GM18858 (cell line): ENCODE results near the gene CORO7.
A peak's percentile ranks its signal among the peaks of the same experiment; 100 is the strongest.

Experiments used
- ATAC-seq: cut with Tn5 transposase; IDR thresholded peaks from one replicate; pipeline ENCODE4 v1.9.1; 2021; ENCODE audit not compliant: unreplicated experiment

Gene CORO7

DNA sequence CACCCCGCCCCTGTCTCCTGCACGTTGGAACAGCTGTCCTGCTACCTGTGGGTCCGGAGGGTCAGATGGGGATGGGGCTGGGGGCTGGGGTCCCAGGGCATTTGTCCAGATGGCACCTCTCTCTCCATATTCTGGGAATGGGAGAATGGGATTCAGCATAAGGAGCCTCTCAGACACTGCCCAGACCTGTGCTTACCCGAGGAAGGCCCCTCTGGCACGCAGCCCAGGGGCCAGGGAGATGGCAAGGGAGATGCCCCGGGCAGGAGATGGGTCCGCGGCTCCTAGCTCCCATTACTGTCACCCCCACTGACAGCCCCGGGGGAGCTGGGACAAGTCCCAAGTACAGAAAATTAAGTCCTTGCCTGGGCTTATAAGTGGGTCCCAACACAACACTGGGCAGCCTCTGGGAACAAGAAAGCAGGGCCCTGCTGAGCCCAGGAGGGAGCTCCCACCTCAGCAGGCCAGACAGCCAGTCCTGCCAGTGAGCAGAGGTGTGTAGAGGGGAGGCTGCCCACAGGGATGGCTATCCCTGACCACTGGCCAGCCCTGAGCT is 43.0 kb downstream of the CORO7 start:
- ATAC-seq: no peak

DNA sequence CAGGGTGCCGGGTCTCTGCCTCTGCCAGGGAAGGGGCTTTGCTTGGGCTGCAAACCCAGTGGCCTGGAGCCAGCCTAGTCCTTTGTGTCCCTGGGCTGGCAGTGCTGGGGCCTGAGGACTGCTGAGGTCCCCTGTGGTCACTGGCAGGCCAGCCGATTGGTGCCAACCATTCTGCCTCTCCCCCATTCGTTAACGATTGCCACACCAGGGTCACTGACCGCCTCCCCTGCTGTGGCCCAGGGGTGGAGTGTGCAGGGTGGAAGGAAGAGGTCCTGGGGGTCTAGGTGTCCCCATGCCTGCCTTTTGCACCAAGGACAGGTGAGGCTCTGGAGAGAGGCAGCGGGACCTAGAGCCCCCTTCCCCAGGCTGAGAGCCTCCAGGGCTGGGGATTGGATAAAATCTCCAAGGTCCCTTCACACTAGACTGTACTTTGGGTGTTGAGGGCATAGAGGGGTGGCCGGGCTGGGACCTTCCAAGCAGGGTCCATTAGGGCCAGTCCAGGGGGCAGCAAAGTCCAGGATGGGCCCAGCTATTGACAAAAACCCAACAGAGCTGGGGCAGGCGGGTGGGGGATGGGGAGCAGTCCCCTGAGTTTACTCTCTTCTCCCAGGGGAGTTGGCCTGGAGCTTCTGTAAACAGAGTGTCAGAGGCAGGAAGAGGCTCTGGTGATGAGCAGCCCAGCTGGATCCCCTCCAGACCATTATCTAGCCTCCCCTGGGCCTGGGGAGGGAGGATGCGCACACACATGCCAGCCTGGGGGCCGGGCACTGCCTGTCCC is 43.6 kb downstream of the CORO7 start:
- no peak for ATAC-seq

DNA sequence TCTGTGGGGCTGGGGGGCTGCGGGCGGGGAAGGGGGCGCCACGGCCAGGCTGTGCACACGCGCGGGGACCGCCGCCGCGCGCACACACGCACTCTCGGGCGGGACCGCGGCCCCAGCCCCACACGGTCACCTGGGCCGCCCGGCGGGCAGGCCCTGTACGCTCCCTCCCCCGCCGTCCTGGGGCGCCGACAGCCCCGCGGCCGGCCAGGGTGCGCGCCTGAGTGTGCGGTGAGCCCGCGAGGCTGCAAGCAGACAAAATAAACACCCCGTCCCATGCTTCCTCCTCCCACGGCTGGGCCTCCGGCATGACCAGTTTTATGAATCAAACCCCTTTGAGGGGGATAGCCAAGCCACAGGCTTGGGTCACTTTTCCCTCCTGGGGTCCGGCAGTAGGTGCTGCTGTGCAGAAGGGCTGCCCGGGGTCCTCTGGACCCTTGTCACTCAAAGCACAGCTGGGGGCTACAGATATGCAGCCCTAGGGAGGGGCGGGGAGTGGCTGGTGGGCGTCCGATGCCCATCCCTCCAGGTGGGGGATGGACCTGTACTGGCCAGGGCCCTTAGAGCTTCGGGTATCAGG is 44.3 kb downstream of the CORO7 start:
- ATAC-seq: no peak

DNA sequence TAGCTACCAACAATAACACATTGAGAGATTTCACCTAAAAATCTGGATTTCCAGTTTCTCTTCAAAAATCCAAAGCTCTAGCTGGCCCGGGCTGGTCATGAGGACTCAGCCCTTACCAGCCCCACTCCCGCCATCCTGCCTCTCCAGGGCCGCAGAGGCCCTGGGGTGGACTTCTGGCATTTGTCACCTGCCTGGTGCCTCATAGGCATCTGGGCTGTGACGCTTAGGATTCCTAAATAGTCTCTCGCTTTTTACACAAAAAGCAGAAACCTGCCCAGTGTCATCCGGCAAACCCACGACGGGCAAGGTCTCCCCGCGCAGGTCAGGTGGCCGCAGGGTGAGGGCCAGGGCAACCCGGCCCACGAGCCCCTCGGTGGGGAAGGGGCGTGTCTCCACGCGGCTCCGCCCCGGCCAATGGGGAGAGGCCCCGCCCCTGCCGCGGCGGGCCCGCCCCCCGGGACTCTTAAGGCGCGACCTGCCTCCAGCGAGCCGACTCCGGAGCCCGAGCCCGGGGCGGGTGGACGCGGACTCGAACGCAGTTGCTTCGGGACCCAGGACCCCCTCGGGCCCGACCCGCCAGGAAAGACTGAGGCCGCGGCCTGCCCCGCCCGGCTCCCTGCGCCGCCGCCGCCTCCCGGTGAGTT is 44.9 kb downstream of the CORO7 start, which contains the start of gene VASN:
TSS of gene VASN (plus strand) at position 492 of the 644 bp plus-strand sequence. CDS start 9,030 bp downstream, outside the sequence.
- no peak for ATAC-seq

DNA sequence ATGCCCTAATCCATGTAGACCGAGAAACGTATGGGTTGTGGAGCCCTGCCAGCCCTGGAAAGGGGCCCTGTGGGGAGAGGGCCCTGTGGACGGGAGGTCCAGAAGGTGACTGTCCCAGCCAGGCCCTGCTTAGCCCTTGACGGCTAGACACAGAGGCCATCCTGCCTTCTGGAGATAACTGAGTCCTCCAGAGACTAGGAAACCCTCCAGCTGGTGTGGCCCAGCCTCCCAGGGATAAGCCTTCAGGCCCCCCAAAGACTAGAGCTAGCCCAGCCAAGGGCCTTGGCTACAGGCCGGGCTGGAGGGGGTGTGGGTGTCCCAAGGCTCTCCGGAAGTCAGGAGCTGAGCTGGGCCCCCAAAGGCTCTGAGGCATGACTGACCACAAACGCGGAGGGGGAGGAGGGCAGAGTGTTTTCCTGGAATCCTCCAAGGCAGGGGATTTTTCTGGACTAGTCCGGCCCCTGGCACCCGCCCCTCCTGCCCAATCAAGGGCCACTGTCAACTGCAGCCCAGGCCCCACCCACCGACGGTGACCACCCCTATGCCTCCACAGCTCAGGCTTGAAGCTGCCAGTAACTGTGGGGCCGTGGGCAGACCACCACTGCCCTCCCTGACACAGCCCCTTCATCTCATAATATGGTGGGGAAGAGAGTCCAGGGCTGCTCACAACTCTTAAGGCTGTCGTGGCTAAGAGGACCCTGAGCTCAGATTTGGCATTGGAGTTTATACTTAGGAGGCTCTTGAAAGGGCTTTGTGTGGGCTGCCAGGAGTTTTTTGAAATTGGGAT is 45.6 kb downstream of the CORO7 start:
- no peak for ATAC-seq

DNA sequence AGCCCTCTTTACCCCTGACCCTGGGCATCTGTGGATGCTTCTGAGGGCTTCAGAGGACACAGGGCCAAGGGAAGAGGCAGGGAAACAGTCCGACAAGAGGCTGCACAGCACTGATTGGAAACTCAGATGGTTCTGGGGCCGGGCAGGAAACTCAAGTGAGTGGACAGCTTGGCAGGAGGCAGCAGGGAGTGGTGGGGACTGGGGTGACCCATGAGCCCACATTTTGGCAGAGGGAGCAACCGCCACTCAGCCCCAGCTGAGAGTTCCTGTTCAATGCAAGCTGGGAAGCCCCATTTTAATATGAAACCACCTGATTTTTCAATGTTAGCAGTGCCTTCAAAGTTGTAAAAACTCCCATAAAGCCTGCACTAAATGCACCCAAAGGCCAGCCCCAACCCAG is 46.2 kb downstream of the CORO7 start:
- ATAC-seq: no peak

DNA sequence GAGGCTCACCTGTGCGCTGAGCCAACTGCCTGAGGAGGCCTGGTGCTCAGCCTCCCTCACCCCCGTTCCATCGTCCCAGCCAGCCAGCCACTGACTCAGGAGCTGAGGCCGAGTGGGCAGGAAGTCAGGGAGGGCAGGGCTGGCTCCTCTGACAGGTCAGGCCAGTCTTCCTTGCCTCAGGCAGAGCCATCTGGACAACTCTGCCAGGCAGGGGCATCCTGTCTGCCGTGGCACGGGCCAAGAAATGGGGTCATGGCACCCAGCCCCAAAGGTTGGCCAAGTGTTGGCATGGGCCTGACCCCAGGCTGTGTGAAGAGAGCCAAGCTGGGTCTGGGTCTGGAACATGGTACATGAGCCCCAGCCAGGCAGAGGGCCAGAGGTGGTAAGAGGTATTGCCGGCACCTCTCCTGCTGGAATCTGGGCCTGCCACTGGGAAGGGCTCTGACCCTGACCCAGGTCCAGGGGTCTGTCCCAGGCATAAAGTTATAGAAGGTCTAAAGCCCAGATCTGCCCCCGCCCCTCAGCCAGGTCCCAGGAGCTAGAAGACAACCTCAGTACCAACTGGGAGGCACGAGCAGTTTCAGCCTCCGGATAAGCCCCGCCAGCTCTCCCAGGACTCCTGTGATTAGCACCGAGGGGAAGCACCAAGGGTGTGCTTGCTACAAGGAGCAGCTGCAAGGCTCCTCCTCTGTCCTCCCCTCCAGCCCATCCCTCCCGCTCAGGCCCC is 47.2 kb downstream of the CORO7 start:
- ATAC-seq: no peak

DNA sequence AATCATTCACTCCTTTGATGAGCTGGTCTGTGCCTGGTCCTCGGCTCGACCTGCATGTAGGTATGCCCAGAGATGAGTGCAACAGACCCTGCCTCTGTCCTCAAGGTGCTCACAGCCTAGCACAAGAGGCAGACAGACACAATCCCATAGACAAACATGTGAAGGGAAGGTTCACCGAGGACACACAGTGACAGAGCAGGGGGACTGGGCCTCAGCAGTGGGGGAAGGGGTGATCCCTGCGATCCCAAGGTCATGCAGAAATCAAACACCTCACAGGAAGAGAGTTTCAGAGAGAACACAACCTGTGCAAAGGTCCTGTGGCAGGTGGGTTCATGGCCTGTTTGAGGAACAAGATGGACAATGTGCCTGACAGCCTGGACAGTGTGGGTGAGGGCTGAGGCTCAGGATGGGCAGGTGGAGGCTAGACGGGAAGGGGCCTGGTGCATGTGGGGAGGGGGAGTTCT is 49.0 kb downstream of the CORO7 start:
- ATAC-seq: no peak

DNA sequence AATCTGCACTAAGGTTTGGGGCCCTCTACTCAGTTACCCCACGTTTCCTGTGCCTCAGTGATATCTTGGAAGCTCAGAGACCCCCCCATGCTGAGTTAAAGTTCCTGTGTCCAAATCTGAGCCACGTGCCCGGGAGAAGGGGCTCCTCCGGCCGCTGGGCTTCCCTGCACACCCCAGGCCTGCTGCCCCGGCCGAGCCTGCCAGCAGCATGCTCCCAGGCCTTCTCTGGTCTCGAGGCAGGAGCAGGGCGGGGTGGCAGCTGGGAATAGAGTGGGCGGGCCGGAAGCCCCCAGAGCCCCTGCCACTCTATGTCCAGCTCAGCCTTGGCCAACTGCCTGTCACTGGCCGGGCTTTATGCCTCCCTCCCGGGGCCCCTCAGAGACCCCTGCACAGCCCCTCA is 50.4 kb downstream of the CORO7 start:
- ATAC-seq: no peak

DNA sequence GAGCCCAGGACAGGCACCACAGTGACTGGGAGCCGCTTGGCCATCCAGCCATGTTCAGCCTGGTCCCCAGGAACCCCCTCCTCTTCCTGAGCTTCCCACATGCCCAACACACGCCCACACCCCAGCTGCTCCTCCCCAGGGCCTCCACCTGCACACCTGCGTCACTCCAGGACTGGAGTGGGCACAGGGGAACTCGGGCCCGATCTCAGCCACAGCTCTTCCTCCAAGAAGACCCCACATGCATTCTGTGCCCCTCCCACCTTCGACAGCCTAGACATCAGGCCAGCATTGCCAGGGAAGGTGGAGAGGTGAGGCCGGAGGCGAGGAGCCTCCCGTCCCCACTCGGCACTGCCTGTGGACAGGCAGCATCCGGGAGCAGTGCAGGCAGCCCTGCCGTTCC is 50.8 kb downstream of the CORO7 start:
- ATAC-seq: no peak

DNA sequence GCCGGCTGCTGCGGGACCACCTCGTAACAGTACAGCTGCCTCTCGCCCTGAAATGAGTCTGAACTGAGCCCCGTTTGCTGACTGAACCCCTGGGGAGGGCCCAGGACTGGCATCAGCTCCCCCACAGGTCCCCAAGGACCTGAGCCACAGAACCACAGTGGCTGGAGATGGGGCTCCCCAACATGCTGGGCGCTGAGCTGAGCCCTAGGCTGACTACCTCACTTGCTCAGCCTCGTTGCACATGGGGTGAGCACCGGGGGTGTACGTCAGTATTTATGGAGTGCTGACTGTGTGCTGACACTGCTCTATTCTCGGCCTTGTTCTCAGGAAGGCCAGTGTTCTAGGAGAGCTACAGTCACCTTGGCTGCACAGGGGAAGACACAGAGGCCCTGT is 51.4 kb downstream of the CORO7 start:
- ATAC-seq: peak; percentile 51

DNA sequence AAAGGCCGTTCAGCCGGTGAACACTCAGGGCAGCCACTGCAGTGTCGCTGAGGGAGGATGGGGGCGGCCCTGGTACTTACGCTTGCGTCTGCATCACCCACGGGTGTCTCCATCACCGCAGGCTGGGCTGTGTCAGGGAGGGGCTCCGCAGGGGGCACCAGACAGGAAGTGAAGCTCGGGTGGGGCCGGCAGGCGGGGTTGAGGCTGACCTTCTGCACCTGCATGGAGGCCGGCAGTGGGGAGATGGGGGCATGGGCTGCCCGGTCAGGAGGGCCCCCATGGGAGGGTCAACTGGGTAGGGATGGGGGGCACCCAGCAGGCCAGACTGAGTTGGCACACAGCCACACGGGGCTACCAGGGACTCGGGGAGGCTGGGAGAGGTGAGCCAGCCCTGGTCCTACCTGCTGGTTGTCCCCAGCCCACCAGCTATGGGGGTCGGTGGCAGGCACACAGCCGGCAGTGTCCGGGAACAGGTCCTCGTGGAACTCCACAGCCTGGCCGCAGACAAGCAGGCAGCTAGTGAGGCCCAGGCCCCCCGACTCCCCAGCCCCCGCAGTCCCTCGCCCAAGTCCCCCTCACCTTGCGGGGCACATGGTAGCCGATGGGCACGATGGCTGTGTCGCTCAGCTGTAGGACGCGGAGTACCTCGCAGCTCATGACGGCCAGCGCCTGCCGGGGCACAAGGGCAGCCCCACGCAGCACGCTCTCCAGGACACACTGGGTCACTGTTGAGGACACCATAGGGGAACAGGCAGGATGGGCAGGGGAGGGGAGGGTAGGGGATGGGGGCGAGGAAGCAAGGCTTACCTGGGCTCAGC is 52.0 kb downstream of the CORO7 start:
- no peak for ATAC-seq

DNA sequence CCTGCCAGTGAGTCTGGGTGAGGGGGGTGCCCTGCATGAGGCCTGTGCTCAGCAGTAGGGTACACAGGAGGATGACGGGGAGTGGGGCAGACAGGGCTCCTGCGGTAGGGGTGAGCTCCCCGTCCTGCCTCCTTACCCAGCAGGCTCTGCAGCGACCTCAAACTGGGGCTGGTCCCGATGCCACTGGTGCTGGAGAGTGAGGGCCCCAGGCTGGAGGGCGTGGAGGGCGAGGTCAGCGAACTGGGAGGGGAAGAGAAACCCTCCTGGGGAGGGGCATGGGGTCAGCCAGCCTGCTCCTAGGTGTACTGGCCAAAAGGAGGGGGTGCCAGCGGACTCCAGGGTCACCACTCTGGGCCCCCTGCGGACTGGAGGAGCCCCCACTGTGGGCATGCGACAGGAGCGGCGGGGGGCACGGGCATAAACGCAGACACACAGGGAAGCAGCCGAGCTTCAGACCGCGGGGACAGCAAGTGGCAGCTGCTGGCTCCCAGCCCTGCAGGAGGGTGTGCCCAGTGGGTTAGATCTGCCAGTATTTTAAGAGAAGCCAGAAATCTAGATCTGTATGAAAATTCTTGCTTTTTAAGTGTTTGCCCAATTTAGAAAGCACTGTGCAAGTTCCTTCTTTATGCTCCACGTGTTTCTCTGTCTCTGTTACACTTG is 53.8 kb downstream of the CORO7 start:
- no peak for ATAC-seq

DNA sequence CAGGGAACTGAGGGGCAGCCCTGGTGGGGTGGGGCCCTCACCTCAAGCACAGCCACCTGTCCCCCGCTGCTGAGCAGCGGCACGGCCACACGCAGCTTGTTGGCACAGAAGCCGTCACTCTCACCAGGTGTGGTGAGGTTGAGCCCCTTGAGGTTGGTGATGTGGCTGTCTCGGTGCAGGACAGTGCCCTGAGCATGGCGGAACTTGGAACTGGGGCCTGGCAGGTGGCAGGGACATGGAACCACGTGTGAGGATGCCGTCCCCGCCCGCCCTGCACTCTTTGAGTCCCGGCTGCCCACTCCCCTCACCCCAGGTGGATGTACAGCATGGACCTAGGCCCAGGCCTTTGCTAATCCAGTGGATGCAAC is 54.5 kb downstream of the CORO7 start:
- no peak for ATAC-seq

DNA sequence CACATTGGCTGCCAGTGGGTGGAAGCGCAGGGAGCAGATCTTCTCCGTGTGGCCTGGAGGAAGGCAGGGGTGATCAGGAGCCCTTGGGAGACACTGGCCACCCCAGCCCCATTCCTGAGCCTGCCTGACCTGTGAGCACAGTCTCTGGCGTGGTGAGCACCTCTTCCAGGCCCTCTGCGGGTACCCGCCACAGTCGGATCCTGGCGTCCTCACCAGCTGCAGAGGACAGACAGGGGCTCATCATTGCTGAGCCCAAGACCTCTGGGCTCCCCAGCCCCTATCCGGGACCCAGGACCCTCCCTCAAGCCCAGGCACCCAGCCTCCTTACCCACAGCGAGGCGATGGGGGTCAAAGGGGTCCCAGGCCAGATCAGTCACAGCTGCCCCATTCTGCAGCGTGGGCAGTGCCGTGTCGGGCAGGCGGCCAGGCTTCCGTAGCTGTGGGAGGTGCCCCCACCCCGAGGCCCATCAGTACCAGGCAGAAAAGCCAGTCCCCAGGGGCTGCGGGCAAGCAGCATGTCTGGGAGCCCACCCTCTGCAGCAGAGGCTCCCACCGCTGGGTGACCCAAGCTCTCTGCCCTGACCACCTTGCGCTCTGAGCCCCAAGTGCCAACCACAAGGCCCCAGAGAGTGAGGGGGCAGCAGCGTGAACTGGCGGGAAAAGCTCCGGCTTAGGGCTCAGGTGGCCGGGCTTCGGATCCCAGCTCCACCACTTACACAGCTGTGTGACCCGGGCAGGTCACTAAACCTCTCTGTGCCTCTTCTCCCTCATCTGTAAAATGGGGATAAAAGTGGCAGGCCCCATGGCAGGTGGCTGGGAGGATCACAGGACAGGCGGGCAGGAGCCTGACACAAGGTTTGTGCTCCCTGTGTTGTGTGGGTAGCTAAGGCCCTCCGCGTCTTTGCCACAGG is 55.1 kb downstream of the CORO7 start:
- ATAC-seq: no peak

DNA sequence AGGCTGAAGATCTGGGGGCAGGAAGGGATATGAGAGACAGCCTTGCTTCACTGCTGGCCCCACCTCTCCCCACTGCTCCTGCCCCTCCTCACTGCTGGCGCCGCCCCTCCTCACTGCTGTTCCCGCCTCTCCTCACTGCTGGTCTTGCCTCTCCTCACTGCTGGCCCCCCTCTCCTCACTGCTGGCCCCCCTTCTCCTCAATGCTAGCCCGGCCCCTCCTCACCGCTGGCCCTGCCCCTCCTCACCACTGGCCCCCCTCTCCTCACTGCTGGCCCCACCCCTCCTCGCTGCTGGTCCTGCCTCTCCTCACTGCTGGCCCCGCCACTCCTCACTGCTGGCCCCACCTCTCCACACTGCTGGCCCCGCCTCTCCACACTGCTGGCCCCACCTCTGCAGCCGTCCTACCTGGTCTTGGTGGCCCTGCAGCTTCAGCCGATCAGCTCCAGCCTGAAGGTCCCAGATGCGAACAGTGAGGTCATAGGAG is 55.8 kb downstream of the CORO7 start:
- ATAC-seq: no peak

DNA sequence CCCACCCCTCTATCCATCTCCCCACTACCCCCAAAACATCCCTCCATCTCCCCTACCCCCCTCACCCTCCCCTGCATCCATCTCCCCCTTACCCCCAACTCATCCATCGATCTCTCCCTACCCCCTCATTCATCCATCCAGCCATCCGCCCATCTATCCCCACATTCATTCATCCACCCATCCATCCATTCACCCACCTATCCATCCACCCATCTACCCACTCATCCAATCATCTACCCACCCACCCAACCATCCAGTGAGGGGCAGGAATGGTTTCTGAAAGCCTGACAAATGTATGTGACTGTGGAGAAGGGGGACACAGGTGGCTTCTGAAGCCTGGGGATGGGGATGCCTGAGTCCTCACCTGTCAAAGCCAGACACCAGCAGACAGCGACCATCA is 56.5 kb downstream of the CORO7 start:
- no peak for ATAC-seq
